GM12874 (cell line): ENCODE data around the gene SCCPDH.

Experiments used
- TF ChIP-seq, protein P1 (sequence below): IDR thresholded peaks from 2 replicates; pipeline ENCODE4 v1.5.1; 2011; ENCODE audit warnings: low read depth, mild to moderate bottlenecking, control low read depth, low read length, moderate library complexity; ENCODE audit not compliant: insufficient read depth

Gene SCCPDH

GRCh38 chr1:246769306-246769705 lies 45.1 kb downstream of the SCCPDH start:
- TF ChIP-seq, protein P1, sequence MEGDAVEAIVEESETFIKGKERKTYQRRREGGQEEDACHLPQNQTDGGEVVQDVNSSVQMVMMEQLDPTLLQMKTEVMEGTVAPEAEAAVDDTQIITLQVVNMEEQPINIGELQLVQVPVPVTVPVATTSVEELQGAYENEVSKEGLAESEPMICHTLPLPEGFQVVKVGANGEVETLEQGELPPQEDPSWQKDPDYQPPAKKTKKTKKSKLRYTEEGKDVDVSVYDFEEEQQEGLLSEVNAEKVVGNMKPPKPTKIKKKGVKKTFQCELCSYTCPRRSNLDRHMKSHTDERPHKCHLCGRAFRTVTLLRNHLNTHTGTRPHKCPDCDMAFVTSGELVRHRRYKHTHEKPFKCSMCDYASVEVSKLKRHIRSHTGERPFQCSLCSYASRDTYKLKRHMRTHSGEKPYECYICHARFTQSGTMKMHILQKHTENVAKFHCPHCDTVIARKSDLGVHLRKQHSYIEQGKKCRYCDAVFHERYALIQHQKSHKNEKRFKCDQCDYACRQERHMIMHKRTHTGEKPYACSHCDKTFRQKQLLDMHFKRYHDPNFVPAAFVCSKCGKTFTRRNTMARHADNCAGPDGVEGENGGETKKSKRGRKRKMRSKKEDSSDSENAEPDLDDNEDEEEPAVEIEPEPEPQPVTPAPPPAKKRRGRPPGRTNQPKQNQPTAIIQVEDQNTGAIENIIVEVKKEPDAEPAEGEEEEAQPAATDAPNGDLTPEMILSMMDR: no peak

DNA sequence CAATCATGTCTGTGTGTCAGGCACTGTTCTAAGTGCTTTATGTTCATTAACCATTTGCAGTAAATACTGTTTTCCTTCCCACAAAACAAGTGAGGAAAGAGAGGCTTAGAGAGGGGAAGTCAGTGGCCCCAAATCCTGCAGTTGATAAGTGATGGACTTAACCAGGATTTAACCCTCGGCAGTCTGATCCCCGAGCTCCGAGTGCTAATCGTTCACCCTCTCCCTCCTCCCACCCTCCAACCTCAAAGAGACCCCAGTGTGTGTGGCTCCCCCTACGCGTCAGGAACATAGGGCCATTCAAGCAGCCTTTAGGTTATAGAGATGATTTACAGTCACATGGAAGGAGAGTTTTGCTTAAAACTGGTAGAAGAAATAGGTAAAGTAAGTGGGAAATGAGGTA lies 47.2 kb downstream of the SCCPDH start:
- TF ChIP-seq, protein P1: no peak

- TF ChIP-seq, protein P1: no peak
Observed at GRCh38 chr1:246772686-246773085, 48.5 kb downstream of the SCCPDH start.

GRCh38 chr1:246773213-246773641 lies 49.0 kb downstream of the SCCPDH start:
- TF ChIP-seq, protein P1: no peak

DNA sequence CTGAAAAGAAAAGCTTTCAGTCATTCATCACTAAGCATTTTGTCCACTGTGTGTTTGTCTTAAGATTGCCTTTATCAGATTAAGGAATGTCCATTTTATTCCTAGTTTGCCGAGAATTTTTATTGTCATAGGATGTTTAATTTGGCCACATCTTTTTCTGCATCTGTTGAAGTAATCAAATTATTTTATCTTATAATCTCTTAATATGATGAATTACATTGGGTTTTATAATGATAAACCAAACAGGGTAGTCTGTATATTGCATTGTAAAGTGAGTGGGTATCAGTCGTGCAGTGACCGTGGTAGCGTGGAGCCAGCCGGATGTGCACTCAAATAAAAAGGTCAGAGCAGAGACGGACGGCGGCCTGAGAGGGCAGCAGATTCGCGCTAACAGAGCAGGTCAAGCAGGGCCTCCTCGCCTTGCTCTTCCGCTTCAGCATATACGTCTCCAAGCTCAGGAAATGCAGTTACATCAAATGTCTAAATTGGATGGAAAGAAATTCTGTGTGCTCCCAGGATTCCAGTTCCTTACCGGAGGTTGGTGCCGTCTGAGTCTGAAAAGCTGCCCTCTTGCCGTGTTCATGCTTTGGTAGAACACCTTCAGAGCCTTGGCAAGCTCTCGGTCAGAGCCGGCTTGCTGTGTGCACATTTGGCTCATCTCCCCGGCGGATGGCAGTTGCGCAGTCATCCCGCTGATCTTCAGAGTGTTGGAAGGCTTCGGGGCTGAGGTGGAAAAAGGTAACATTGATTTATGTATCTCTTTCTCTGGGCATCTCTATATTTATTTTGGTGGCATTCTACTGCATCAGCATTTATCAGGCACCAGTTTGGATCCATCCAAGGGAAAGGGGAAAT lies 51.5 kb downstream of the SCCPDH start:
- TF ChIP-seq, protein P1: no peak

DNA sequence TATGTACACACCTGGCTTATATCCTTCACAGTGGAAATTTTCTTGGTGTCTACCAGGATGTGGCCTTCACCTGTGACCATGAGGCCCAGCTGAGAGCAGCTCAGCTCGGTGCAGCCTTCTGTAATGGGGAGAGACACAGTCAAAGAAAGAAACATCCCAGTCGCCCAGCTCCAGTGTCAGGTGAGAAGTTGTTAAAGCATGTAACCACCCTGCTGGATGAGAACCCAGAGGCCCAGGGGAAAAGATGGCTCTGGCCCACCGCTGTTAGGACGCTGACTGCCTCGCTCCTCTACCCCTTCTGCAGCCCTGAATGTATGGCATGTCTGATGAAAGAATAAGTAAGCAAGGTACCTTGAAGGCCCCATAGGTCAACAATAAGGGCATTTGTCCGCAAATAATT lies 52.7 kb downstream of the SCCPDH start:
- TF ChIP-seq, protein P1: no peak

GRCh38 chr1:246778663-246779062 lies 54.5 kb downstream of the SCCPDH start:
- TF ChIP-seq, protein P1: no peak
